Measurements from ENCODE around the gene DDRGK1.
A peak's percentile ranks its signal among the peaks of the same experiment; 100 is the strongest.

Gene DDRGK1

GRCh38 chr20:3204124-3204794, at the start of gene DDRGK1:
Gene DDRGK1 (minus strand): TSS chr20:3204682. CDS start chr20:3204627, 55 bp downstream.
- peak; percentile 80 to 86 for DNase-seq (ENCODE audit: low read depth in 2 of 2)

GRCh38 chr20:3251806-3252205, 47.3 kb upstream of the DDRGK1 start:
- DNase-seq (ENCODE audit: low read depth in 2 of 2): no peak

GRCh38 chr20:3250091-3250504, 45.6 kb upstream of the DDRGK1 start:
- DNase-seq (ENCODE audit: low read depth in 2 of 2): no peak

- no peak for DNase-seq (ENCODE audit: low read depth in 2 of 2)
These were observed 44.5 kb upstream of the DDRGK1 start for GRCh38 chr20:3248993-3249347.

- no peak for DNase-seq (ENCODE audit: low read depth in 2 of 2)
These were observed 43.9 kb upstream of the DDRGK1 start for GRCh38 chr20:3248167-3248992.

GRCh38 chr20:3247638-3248037, 43.2 kb upstream of the DDRGK1 start:
- no peak for DNase-seq (ENCODE audit: low read depth in 2 of 2)

GRCh38 chr20:3246682-3247081, 42.2 kb upstream of the DDRGK1 start:
- DNase-seq (ENCODE audit: low read depth in 2 of 2): no peak

GRCh38 chr20:3245711-3246110, 41.2 kb upstream of the DDRGK1 start:
- no peak for DNase-seq (ENCODE audit: low read depth in 2 of 2)

- no peak for DNase-seq (ENCODE audit: low read depth in 2 of 2)
These were observed 40.7 kb upstream of the DDRGK1 start for GRCh38 chr20:3245156-3245555.

GRCh38 chr20:3244613-3245012, 40.1 kb upstream of the DDRGK1 start:
- no peak for DNase-seq (ENCODE audit: low read depth in 2 of 2)

GRCh38 chr20:3243718-3244358, 39.4 kb upstream of the DDRGK1 start:
- DNase-seq (ENCODE audit: low read depth in 2 of 2): no peak

- DNase-seq (ENCODE audit: low read depth in 2 of 2): no peak
These were observed 37.8 kb upstream of the DDRGK1 start for GRCh38 chr20:3242172-3242692.

- no peak for DNase-seq (ENCODE audit: low read depth in 2 of 2)
These were observed 36.4 kb upstream of the DDRGK1 start for GRCh38 chr20:3240776-3241363.

- DNase-seq (ENCODE audit: low read depth in 2 of 2): no peak
These were observed 35.6 kb upstream of the DDRGK1 start for GRCh38 chr20:3239867-3240775.

GRCh38 chr20:3239026-3239866, 34.8 kb upstream of the DDRGK1 start, which contains the start of gene SLC4A11:
Gene SLC4A11 (minus strand): TSS chr20:3239190. CDS start chr20:3239137, 53 bp downstream.
- DNase-seq (ENCODE audit: low read depth in 2 of 2): no peak

GRCh38 chr20:3238616-3239025, 34.1 kb upstream of the DDRGK1 start:
- DNase-seq (ENCODE audit: low read depth in 2 of 2): no peak

- DNase-seq (ENCODE audit: low read depth in 2 of 2): no peak
These were observed 33.6 kb upstream of the DDRGK1 start for GRCh38 chr20:3237958-3238615.

GRCh38 chr20:3237011-3237957, 32.8 kb upstream of the DDRGK1 start:
- no peak for DNase-seq (ENCODE audit: low read depth in 2 of 2)
